ENCODE results near the gene PLCH1.

- TF ChIP-seq, protein P1, sequence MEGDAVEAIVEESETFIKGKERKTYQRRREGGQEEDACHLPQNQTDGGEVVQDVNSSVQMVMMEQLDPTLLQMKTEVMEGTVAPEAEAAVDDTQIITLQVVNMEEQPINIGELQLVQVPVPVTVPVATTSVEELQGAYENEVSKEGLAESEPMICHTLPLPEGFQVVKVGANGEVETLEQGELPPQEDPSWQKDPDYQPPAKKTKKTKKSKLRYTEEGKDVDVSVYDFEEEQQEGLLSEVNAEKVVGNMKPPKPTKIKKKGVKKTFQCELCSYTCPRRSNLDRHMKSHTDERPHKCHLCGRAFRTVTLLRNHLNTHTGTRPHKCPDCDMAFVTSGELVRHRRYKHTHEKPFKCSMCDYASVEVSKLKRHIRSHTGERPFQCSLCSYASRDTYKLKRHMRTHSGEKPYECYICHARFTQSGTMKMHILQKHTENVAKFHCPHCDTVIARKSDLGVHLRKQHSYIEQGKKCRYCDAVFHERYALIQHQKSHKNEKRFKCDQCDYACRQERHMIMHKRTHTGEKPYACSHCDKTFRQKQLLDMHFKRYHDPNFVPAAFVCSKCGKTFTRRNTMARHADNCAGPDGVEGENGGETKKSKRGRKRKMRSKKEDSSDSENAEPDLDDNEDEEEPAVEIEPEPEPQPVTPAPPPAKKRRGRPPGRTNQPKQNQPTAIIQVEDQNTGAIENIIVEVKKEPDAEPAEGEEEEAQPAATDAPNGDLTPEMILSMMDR (IDR thresholded peaks at IDR 0.05; ENCODE audit: low read depth, low read length, missing input control), result no peak
- no peak for TF ChIP-seq FOXA1 (IDR thresholded peaks at IDR 0.05)
- TF ChIP-seq, protein P2, sequence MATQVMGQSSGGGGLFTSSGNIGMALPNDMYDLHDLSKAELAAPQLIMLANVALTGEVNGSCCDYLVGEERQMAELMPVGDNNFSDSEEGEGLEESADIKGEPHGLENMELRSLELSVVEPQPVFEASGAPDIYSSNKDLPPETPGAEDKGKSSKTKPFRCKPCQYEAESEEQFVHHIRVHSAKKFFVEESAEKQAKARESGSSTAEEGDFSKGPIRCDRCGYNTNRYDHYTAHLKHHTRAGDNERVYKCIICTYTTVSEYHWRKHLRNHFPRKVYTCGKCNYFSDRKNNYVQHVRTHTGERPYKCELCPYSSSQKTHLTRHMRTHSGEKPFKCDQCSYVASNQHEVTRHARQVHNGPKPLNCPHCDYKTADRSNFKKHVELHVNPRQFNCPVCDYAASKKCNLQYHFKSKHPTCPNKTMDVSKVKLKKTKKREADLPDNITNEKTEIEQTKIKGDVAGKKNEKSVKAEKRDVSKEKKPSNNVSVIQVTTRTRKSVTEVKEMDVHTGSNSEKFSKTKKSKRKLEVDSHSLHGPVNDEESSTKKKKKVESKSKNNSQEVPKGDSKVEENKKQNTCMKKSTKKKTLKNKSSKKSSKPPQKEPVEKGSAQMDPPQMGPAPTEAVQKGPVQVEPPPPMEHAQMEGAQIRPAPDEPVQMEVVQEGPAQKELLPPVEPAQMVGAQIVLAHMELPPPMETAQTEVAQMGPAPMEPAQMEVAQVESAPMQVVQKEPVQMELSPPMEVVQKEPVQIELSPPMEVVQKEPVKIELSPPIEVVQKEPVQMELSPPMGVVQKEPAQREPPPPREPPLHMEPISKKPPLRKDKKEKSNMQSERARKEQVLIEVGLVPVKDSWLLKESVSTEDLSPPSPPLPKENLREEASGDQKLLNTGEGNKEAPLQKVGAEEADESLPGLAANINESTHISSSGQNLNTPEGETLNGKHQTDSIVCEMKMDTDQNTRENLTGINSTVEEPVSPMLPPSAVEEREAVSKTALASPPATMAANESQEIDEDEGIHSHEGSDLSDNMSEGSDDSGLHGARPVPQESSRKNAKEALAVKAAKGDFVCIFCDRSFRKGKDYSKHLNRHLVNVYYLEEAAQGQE (IDR thresholded peaks at IDR 0.05), result no peak
- no peak for TF ChIP-seq GABPA (IDR thresholded peaks at IDR 0.05 in 1 of 2, conservative IDR thresholded peaks at IDR 0.05 in 1 of 2)
- TF ChIP-seq, protein P3, sequence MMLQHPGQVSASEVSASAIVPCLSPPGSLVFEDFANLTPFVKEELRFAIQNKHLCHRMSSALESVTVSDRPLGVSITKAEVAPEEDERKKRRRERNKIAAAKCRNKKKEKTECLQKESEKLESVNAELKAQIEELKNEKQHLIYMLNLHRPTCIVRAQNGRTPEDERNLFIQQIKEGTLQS (IDR thresholded peaks at IDR 0.05), result no peak
- no peak for TF ChIP-seq TAF1 (conservative IDR thresholded peaks at IDR 0.05)
Measured at GRCh38 chr3:155496206-155496605, 248.7 kb downstream of the PLCH1 start.
